Calu3 (cell line): ENCODE results near the gene ATP5F1D. TPM values are rescaled to one million over a fixed set of nuclear protein-coding genes. Genes with fewer than 3 reads are reported as not detected.

Experiments
- BruUV-seq: library from RNA; stranded (reverse); fragments of 400-500 nt; replicated peaks from 2 replicates; lab custom pipeline; 2021; lab: Mats Ljungman, UMichigan
- CTCF ChIA-PET: fragments of 300-600 bp; sonication (Branson Sonifier 250); formaldehyde crosslinking; loops from one replicate; lab custom pipeline; 2022; ENCODE audit warnings: antibody characterized with exemption; lab: Charles Lee
- DNase-seq: peaks from one replicate; pipeline ENCODE4 v3.0.0; 2022
- H3K27ac Mint-ChIP-seq: one replicate; pipeline ENCODE4 v1.8.0; 2022; ENCODE audit warnings: mixed read lengths; ENCODE audit not compliant: unreplicated experiment
- H3K27me3 Mint-ChIP-seq: one replicate; pipeline ENCODE4 v1.8.0; 2022; ENCODE audit warnings: mixed read lengths; ENCODE audit not compliant: unreplicated experiment
- H3K36me3 Mint-ChIP-seq: one replicate; pipeline ENCODE4 v1.8.0; 2022; ENCODE audit warnings: mild to moderate bottlenecking, moderate library complexity, mixed read lengths; ENCODE audit not compliant: insufficient read depth, unreplicated experiment
- H3K4me1 Mint-ChIP-seq: one replicate; pipeline ENCODE4 v1.8.0; 2022; ENCODE audit warnings: mild to moderate bottlenecking, low read depth, mixed read lengths; ENCODE audit not compliant: unreplicated experiment
- H3K4me3 Mint-ChIP-seq: one replicate; pipeline ENCODE4 v1.8.0; 2022; ENCODE audit warnings: mild to moderate bottlenecking, low read depth, moderate library complexity, mixed read lengths; ENCODE audit not compliant: unreplicated experiment
- H3K9me3 Mint-ChIP-seq: one replicate; pipeline ENCODE4 v1.8.0; 2022; ENCODE audit warnings: low read depth, mixed read lengths; ENCODE audit not compliant: unreplicated experiment
- intact Hi-C: fragments of 100-400 bp; cut with micrococcal nuclease; formaldehyde crosslinking; loops from one replicate; pipeline ENCODE4 v1.10.0; 2022; ENCODE audit not compliant: unreplicated experiment
- total RNA-seq: library from RNA; stranded (reverse); gene quantifications from 2 replicates; pipeline ENCODE4 v1.2.3, GENCODE V29; 2022
- TF ChIP-seq, protein P1 (sequence below): fragments of 200-600 bp; IDR thresholded peaks from one replicate; pipeline ENCODE4 v1.8.0; 2022; ENCODE audit warnings: antibody characterized with exemption; ENCODE audit not compliant: unreplicated experiment

Gene ATP5F1D
- total RNA-seq, 1 experiment from 2014 or later, result 91.8 TPM

DNA sequence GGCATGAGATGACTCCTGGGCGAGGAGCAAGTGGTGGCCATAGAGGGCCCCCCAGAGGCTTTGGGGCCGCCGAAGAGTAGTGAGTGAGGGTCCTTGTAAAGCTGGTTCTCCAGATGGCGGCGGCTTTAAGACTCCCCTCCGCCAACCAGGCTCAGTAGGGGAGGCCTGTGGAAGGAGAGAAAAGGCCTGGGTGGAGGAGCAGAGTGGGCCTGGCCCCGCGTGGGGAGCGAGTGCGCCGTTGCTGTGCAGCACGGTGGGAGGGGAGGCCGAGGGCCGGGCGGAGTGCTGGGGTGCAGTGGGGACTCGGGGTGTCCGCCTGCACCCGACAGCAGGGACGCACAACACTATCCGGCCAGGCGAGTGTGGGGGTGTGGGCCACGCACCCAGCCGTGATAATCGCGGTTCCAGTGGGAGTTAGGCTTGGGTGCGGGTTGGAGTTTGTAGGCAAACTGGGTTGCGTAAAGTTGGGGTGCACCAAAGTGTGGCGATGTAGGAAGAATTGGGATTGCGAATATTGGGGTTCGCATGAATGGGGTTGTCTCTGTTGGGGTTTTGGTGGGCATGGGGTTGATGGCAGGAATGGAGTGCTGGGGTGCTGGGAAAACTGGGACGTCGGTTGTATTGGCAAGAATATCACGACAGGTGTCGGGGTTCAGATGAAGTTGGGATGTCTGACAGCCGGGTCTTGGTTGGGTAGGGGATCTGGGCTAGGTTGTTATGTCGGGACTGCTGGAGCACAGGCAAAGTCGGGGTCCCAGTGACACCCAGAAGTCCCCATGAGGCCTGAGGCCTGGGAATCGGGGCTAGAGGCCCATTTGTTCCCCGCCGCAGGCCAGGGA is 26.9 kb downstream of the ATP5F1D start:
- no peaks in the 10 kb centered on the region for H3K27me3 Mint-ChIP-seq
- TF ChIP-seq, protein P1, sequence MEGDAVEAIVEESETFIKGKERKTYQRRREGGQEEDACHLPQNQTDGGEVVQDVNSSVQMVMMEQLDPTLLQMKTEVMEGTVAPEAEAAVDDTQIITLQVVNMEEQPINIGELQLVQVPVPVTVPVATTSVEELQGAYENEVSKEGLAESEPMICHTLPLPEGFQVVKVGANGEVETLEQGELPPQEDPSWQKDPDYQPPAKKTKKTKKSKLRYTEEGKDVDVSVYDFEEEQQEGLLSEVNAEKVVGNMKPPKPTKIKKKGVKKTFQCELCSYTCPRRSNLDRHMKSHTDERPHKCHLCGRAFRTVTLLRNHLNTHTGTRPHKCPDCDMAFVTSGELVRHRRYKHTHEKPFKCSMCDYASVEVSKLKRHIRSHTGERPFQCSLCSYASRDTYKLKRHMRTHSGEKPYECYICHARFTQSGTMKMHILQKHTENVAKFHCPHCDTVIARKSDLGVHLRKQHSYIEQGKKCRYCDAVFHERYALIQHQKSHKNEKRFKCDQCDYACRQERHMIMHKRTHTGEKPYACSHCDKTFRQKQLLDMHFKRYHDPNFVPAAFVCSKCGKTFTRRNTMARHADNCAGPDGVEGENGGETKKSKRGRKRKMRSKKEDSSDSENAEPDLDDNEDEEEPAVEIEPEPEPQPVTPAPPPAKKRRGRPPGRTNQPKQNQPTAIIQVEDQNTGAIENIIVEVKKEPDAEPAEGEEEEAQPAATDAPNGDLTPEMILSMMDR, result no peak
- H3K4me3 Mint-ChIP-seq, result peak overlapping the region; percentile 92
- peaks cover 75% of the 10 kb centered on the region for H3K36me3 Mint-ChIP-seq
- intact Hi-C loops, result no loop called here
- BruUV-seq, result no TSS peak
- H3K27ac Mint-ChIP-seq, result peak overlapping the region; percentile 88
- H3K9me3 Mint-ChIP-seq, result no peaks in the 10 kb centered on the region
- CTCF ChIA-PET, result interaction anchor here (0.6 to 1.6 kb wide), 2 partner anchors 24 to 343 kb away, joined by 4 to 37 read pairs; no protein-coding TSS in a partner anchor
- H3K4me1 Mint-ChIP-seq, result peaks cover 39% of the 10 kb centered on the region
- no peak for DNase-seq

DNA sequence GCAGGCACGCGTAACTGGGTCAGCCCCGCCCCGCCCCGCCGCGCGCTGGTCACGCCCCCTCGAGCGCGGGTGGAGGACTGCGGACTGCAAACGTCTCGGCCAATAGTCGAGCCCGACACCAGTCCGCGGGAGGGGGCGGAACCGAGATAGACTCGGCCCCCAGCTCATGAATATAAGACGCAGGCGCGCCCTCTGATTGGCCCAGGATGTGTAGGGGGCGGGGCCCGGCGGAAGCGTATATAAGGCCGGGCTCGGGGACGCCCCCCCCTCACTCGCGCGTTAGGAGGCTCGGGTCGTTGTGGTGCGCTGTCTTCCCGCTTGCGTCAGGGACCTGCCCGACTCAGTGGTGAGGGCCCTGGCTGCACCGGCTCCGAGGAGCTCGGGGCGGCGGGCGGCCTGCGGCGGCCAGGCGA is 27.5 kb downstream of the ATP5F1D start, which contains the start of gene CIRBP:
Gene CIRBP, plus strand, starts transcription at position 268 of the 413 bp plus-strand sequence. CDS start 1,602 bp downstream, outside the sequence.
- no peaks in the 10 kb centered on the region for H3K27me3 Mint-ChIP-seq
- H3K9me3 Mint-ChIP-seq, result no peaks in the 10 kb centered on the region
- H3K36me3 Mint-ChIP-seq, result peaks cover 81% of the 10 kb centered on the region
- no TSS peak for BruUV-seq
- H3K4me1 Mint-ChIP-seq, result peaks cover 39% of the 10 kb centered on the region
- peak; percentile 97 for DNase-seq
- intact Hi-C loops, result no loop called here
- H3K4me3 Mint-ChIP-seq, result peak within 1 kb of the TSS; percentile 92
- CTCF ChIA-PET, result interaction anchor here (0.6 to 1.6 kb wide), 5 partner anchors 20 to 342 kb away, joined by 3 to 37 read pairs (median 4); partner anchors contain the start of gene NDUFS7
- TF ChIP-seq, protein P1, result no peak
- peak within 1 kb of the TSS; percentile 88 for H3K27ac Mint-ChIP-seq

DNA sequence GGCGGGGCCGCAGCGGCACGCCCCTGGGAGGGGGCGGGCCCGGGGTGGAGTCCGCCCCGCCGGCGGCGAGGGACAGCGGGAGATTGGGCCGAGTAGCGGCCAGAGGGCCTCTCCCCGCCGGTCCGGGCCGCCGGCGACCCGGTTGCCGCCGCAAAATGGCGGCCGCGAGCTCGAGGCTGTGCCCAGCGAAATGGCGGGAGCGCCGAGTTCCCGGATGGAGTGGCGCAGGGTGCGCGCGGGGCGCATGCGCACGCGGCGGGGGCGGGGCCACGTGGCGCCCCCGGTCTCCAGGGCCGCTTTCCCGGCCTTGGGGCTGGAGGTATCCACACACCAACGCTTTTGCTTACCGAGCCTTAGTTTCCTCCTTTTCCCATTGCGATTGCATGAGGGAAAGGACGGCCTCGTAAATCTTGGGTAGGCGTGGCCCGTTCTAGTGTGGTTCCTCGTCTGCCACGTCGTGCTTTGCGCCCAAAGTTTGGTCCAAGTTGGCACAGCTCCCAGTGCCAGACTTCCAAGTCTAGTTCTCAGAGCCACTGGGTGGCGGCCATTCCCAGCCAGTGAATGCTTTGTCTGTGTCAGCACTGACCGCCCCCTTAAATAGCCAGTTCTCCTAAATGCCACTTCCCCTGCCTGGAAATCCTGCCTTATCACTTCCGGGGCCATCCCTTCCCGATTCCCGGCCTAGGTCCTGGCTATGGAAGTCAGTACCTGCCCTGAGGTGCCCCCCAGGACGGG is 28.1 kb downstream of the ATP5F1D start:
- no peaks in the 10 kb centered on the region for H3K27me3 Mint-ChIP-seq
- peaks cover 39% of the 10 kb centered on the region for H3K4me1 Mint-ChIP-seq
- intact Hi-C loops, result no loop called here
- DNase-seq, result peak; percentile 87
- no peaks in the 10 kb centered on the region for H3K9me3 Mint-ChIP-seq
- H3K4me3 Mint-ChIP-seq, result peak overlapping the region; percentile 92
- BruUV-seq, result no TSS peak
- CTCF ChIA-PET, result interaction anchor here (0.6 to 1.6 kb wide), 4 partner anchors 21 to 195 kb away, joined by 3 to 37 read pairs (median 4); partner anchors contain the start of gene NDUFS7
- H3K36me3 Mint-ChIP-seq, result peaks cover 86% of the 10 kb centered on the region
- TF ChIP-seq, protein P1, result no peak
- peak overlapping the region; percentile 88 for H3K27ac Mint-ChIP-seq

DNA sequence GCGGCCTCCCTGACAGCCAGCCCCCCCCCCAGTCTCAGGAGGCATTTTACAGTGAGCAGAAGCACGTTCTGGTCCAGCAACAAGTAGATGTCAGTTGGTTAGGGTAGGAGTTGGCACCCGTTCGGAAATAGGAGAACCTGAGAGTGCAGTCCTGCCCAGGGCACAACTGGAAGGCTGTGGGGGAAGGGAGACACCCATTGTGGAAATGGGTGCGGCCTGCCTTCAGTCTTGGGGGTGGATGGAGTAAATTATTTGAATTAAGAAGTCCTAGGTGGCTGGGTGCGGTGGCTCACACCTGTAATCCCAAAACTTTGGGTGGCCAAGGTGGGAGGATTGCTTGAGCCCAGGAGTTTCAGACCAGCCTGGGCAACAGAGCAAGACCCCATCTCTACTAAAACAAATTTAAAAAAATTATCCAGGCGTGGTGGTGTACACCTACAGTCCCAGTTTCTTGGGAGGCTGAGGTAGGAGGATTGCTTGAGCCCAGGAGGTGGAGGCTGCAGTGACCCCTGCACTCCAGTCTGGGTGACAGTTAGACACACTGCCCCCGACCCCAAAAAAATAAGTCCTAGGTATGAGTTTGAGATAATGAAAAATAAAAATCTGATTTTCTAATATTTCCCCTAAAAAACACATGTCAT is 28.8 kb downstream of the ATP5F1D start:
- Mint-ChIP-seq H3K27me3 (no peaks in the 10 kb centered on the region), H3K9me3 (no peaks in the 10 kb centered on the region), H3K36me3 (peaks cover 88% of the 10 kb centered on the region), H3K27ac (peak overlapping the region; percentile 87), H3K4me3 (peak overlapping the region; percentile 92), H3K4me1 (peaks cover 39% of the 10 kb centered on the region)
- intact Hi-C loops, result no loop called here
- CTCF ChIA-PET, result interaction anchor here (1.6 kb wide), 1 partner anchor 26 kb away, joined by 37 read pairs; no protein-coding TSS in a partner anchor
- TSS peak; percentile 47 for BruUV-seq
- no peak for DNase-seq
- TF ChIP-seq, protein P1, result no peak
